Osteocyte (in vitro differentiated cells): ENCODE measurements around the gene GLB1L2. TPM values are rescaled to one million over a fixed set of nuclear protein-coding genes. Genes with fewer than 3 reads are reported as not detected.
"Not testable (repeated sequence)": the region's sequence is repeated elsewhere in the genome, so short reads cannot be mapped to it uniquely, and the experiment has no call there.

Experiments used
- DNase-seq: peaks from one replicate; pipeline ENCODE4 v3.0.0; 2021; ENCODE audit warnings: mixed read lengths; ENCODE audit not compliant: unreplicated experiment; ENCODE audit errors: extremely low spot score
- H3K27ac Mint-ChIP-seq: one replicate; pipeline ENCODE4 v1.8.0; 2021; ENCODE audit warnings: mild to moderate bottlenecking, mixed read lengths; ENCODE audit not compliant: unreplicated experiment
- H3K27me3 Mint-ChIP-seq: one replicate; pipeline ENCODE4 v1.8.0; 2021; ENCODE audit warnings: mixed read lengths; ENCODE audit not compliant: unreplicated experiment
- H3K36me3 Mint-ChIP-seq: one replicate; pipeline ENCODE4 v1.8.0; 2021; ENCODE audit warnings: mixed read lengths; ENCODE audit not compliant: unreplicated experiment
- H3K4me1 Mint-ChIP-seq: one replicate; pipeline ENCODE4 v1.8.0; 2021; ENCODE audit warnings: mixed read lengths; ENCODE audit not compliant: unreplicated experiment
- H3K4me3 Mint-ChIP-seq: one replicate; pipeline ENCODE4 v1.8.0; 2021; ENCODE audit warnings: mild to moderate bottlenecking, moderate library complexity, mixed read lengths; ENCODE audit not compliant: unreplicated experiment
- H3K9me3 Mint-ChIP-seq: one replicate; pipeline ENCODE4 v1.8.0; 2021; ENCODE audit warnings: mixed read lengths; ENCODE audit not compliant: unreplicated experiment
- CTCF ChIP-seq: fragments of 200-600 bp; sonication (generic); IDR thresholded peaks from 2 replicates; pipeline ENCODE4 v1.5.0; 2021; ENCODE audit warnings: antibody characterized with exemption, mild to moderate bottlenecking, moderate library complexity
- total RNA-seq: library from RNA; stranded (reverse); gene quantifications from 2 replicates; pipeline ENCODE4 v1.2.1, GENCODE V29; 2021

The GLB1L2 gene
- total RNA-seq, 1 donor from 2014 or later: not detected

- no peaks in the 10 kb centered on the region for H3K9me3 Mint-ChIP-seq
- H3K36me3 Mint-ChIP-seq: no peaks in the 10 kb centered on the region
- peak; percentile 75 for DNase-seq
- peaks cover 10% of the 10 kb centered on the region for H3K27me3 Mint-ChIP-seq
- H3K4me1 Mint-ChIP-seq: no peaks in the 10 kb centered on the region
- no peak overlapping the region for H3K4me3 Mint-ChIP-seq
- no peak overlapping the region for H3K27ac Mint-ChIP-seq
- no peak for TF ChIP-seq CTCF
Measured at GRCh38 chr11:134343646-134344045, 11.9 kb downstream of the GLB1L2 start.

- peaks cover 11% of the 10 kb centered on the region for H3K27me3 Mint-ChIP-seq
- DNase-seq: peak; percentile 79
- H3K4me1 Mint-ChIP-seq, H3K27ac Mint-ChIP-seq, H3K36me3 Mint-ChIP-seq, H3K9me3 Mint-ChIP-seq, H3K4me3 Mint-ChIP-seq: not testable (repeated sequence)
Measured at GRCh38 chr11:134344497-134345236, 12.9 kb downstream of the GLB1L2 start.

- no peak overlapping the region for H3K4me3 Mint-ChIP-seq
- no peak for TF ChIP-seq CTCF
Measured at GRCh38 chr11:134345237-134345550, 13.4 kb downstream of the GLB1L2 start.

GRCh38 chr11:134346101-134346975 is 14.6 kb downstream of the GLB1L2 start:
- Mint-ChIP-seq H3K4me1 (no peaks in the 10 kb centered on the region), H3K36me3 (no peaks in the 10 kb centered on the region), H3K27ac (no peak overlapping the region), H3K4me3 (no peak overlapping the region), H3K9me3 (no peaks in the 10 kb centered on the region), H3K27me3 (peaks cover 10% of the 10 kb centered on the region)
- TF ChIP-seq CTCF: no peak
- DNase-seq: peak; percentile 82

More at GRCh38 chr11:134345237-134345550, 13.4 kb downstream of the GLB1L2 start:
- Mint-ChIP-seq H3K27me3 (peaks cover 7% of the 10 kb centered on the region), H3K27ac (no peak overlapping the region), H3K9me3 (no peaks in the 10 kb centered on the region), H3K4me1 (no peaks in the 10 kb centered on the region), H3K36me3 (no peaks in the 10 kb centered on the region)
- peak; percentile 63 for DNase-seq

- Mint-ChIP-seq H3K4me3 (no peak overlapping the region), H3K4me1 (no peaks in the 10 kb centered on the region), H3K36me3 (no peaks in the 10 kb centered on the region), H3K9me3 (no peaks in the 10 kb centered on the region), H3K27me3 (peaks cover 10% of the 10 kb centered on the region), H3K27ac (no peak overlapping the region)
- no peak for TF ChIP-seq CTCF
- DNase-seq: peak; percentile 67
Measured at GRCh38 chr11:134346976-134347350, 15.2 kb downstream of the GLB1L2 start.
